Activated gamma-delta T cell (primary cell): ENCODE results near the gene PAX8.

ENCODE experiments used
- DNase-seq: peaks from one replicate; lab custom pipeline; 2025; lab: John Stamatoyannopoulos, UW

Gene PAX8

DNA sequence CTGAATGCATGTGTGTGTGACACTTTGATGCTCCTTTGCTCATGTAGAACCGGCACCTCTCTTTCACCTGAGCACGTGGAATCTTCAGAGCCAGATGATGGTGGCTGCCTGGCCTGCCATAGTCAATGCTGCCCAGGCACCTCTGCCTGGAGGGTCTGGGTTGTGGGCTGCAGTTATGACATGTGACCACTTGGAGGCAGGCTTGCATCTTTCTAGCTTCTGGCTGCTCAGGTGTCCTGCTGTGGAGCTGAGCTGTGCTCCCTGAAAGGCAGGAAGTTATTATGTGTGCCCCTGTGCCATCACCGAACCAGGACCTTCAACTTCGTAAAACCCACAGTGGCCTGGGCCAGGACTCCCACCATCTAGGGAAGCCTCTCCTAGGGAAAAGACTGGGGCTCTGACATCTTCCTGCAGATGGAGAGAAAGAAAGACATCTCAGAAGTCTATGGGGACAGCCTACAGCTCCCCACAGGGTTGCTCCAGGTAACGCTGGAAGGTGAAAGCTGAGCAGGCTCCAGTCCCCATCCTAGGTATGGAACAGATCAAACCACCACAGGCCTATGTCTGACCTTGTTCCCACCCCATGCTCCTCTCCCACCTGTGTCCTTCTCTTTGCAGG, 74.7 kb downstream of the PAX8 start:
- DNase-seq = no peak

DNA sequence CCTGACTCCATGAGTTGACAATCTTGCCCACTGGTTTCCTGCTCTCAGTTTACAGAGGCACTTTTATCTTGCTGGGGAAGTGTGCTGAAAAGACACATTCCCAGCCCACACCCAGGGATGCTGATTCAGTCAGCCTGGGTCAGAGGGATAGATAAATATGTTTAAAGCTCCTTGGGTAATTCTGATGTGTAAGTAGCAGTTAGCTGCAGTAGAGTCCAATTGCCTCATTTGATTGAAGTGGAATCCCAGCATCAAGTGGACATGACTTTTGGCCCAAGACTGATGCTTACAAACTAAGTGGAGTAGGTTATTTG, 75.5 kb downstream of the PAX8 start:
- no peak for DNase-seq

DNA sequence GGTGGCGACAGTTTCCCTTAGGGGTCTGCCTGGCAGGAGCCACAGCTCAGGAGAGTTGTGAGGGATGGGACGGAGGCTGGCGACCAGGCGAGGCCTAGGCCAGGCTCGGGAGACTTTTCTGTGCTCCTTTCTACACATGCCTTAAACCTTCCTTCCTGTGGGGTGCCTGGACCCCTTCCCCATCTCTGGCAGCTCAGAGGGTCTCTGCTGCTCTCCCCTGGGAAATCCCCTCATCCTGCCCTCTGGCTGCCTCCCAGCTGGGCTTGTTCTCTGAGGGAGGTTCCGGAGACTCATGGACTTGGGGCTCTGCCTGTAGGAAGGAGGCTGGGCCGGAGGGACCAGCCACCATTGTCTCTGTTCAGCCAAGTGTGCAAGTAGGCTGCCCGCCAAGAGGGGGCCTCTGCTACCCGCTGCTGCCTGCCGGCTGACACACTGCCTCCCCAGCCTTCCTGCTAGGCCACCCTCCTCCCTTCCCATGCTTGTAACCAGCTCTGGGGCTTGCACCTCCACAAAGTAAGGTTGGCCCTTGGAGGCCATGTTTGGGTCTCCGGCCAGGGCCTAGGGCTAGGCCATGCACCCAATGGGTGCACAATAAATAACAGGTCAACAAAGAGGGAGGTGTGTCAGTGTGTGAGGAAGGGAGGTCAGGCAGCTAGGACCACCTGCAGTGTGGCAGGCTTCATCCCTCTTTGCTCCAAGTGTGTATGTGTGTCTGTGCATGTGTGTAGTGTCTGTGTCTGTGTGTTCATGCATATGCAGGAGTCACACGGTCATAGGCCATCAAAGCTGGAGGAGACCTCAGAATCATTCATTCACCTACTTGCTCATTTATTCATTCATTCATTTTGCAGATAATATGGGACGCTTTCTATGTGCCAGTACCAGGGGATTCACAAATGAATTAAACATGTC, 76.2 kb downstream of the PAX8 start:
- no peak for DNase-seq

GRCh38 chr2:113201496-113202304, 77.0 kb downstream of the PAX8 start:
- DNase-seq = no peak

DNA sequence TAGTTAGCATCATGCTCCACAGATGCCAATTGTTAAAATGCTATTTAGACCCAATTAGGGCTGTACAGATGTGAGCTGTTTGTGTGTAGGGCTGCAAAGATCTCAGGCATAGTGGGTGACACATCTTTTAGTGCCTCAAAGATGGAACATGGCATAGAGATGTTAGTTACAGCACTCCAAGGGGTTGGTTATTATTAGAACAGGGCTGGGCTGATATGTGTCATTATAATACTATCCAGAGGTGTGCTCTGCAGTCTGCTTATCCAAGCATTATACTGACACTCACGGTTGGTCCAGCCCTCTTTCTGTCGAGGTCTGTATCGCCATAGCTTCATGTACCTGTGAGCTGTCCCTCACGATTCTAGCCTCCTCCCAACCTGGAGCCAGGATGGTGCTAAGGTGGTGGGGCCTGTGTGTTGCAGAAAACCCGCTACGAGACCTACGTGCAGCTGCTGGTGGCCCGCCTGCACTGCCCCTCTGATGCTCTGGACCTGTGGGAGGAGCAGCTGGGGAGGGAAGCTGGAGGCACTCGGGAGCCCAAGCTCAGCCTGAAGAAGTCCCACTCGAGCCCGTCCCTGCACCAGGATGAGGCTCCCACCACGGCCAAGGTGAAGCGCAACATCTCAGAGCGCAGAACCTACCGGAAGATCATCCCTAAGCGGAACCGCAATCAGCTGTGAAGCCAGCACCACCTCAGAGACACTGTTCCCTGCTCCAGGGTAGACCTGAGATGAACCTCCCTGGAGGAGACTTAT, 77.8 kb downstream of the PAX8 start:
- no peak for DNase-seq

DNA sequence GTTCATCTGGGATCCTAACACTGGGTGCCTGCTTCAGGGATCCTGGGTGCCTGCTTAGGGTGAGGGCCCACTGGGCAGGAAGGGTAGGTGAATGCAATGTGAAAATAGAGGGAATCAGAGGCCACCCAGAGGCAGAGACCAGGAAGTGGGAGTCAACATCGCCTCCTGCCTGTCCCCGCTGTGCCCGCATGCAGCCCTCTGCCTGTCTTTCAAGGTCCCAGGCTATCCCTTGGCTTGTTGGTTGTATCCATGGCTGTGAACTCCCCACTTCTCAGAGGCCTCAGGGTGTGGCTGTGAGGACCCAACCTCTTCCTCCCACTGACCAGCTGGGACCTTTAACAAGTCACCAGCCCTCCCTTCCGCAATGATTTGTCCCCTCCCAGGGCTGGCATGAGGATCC, 78.5 kb downstream of the PAX8 start:
- no peak for DNase-seq

GRCh38 chr2:113198790-113199612, 79.7 kb downstream of the PAX8 start:
- DNase-seq = peak; percentile 45

DNA sequence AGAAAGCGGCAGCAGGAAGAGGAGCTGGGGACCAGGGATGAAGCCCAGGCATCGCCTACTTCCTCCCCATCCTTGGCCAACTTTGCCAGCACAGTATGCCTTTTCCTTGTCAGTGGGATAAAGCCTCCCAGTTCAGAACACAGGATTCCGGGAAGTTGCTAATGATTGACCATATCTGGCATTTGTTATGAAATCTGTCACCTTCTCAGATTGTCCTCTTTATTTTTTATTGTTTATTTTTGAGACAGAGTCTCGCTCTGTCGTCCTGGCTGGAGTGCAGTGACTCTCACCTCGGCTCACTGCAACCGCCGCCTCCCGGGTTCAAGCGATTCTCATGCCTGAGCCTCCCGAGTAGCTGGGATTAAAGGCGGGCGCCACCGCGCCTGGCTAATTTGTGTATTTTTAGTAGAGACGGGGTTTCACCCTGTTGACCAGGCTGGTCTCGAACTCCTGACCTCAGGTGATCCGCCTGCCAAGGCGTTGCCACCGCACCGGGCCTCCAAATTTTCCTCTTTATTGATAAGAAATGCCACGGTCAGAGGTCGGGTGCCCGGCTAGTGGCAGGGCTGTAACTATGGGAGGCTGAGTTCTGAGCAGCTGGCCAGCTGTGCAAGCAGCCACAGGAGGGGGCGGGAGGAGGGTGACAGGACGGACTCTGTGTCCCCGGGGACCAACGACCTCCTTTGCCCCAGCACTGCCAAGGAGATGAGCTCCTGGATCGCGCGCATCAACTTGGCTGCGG, 80.5 kb downstream of the PAX8 start:
- no peak for DNase-seq

DNA sequence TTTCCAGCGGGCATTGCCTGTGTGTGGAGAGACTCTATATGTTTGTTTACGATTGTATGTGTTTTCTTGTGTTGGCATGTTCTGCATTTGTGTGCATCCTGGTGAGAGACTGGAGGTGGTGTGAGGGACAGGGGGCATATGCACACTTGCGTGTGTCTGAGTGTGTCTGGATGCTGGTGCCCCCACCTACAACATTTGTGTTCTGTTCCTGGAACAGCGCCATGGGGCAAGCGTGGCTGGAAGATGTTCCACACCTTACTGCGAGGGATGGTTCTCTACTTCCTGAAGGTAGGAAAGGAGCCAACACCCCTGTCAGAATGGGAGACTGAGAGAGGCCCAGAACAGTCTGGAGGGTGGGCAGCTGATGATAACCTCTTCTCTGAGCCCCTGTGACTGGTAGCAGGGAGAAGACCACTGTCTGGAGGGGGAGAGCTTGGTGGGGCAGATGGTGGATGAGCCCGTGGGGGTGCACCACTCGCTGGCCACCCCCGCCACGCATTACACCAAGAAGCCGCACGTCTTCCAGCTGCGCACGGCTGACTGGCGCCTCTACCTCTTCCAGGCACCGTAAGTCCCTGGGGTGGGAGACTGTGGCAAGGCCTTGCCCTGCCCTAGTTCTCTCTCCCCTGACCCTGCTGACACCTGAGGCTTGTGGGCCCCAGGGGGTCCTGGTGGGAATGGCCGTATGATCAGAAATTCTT, 81.2 kb downstream of the PAX8 start:
- DNase-seq = no peak

DNA sequence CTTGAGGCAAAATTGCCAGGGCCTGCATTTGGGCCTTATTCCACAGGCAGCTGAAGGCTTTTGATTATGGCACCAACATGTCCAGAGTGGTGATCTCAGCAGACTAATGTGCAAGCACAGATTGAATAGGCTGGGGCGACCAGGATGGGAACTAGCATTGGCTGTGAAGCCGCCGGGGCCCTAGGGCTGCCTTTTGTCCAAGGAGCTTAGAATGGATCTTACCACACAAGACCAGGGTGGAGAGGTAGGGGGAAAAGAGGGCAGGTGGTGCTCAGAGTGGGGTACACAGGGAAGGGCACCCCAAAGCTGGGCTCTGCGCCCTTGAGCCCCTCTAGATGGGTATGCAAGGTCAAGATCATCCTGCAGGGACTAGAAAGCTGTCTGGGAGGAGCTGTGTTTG, 81.9 kb downstream of the PAX8 start:
- DNase-seq = no peak

DNA sequence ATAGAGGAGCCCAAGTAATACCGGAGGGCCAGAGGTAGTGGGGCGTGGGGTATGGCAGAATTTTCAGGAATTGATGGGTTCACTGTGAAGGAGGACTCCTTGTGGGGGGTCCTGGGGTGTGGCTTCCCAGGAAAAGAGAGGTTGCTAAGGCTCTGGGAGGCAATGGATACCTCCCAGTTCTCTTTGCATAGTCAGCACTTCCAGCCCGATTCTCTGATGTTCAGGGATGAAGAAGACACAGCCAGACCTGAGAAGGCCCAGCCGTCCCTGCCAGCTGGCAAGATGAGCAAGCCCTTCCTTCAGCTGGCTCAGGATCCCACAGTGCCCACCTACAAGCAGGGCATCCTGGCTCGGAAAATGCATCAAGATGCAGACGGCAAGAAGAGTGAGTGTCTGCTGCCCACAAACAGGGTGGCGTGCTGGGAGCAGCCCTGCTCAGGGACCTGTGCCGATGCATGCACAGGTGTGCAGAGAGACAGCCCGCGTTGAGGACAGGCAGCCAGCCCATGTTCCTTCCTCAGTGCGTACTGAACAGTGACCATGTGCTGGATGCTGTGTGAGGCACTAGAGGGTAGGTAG, 82.7 kb downstream of the PAX8 start:
- no peak for DNase-seq

DNA sequence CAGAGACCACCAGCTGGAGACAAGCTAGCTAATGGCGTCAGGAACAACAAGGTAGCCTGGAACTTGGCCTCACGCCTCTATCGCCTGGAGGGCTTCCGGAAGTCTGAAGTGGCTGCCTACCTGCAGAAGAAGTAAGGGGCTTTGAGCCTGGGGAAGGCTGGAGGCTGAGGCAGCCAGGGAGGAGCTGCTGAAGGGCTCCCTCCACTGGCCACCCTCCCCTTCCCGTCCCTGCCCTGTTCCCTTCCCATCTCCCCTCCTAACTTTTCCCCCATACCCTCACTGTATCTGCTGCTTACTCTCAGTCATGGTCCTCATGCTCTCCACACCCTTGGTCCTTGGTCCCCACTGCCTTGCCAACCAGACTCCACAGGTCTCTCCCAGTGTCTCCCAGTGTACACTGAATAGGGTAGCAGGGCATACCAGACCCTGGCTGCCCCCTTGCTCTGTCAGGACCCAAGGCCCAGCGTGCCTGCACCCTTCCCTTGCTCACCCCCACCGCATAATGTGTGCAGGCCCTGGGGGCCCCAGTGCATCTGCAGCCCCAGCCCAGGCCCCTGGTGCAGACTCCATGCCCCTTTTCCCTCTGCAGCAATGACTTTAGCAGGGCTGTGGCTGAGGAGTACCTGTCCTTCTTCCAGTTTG, 86.1 kb downstream of the PAX8 start:
- no peak for DNase-seq

- no peak for DNase-seq
Observed at GRCh38 chr2:113190871-113191270, 87.8 kb downstream of the PAX8 start.

- no peak for DNase-seq
Observed at GRCh38 chr2:113187771-113188170, 91.0 kb downstream of the PAX8 start.

DNA sequence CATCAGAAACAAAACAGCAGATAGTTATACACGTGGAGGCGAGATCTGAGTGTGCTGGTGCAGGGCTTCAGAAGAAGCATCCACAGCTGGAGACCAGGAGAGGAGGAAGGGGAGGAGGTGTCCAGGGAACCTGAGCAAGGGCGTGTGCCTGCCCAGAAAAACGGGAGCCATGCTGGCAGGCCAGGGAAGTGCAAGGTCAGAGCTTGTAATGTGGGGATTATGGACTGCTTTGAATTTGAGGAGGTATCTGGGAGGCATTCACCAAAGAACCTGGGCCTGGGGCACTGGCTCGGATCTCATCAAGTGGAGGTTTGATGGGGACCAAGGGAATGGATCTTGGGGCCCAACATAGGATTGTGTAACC, 92.3 kb downstream of the PAX8 start:
- DNase-seq = no peak

DNA sequence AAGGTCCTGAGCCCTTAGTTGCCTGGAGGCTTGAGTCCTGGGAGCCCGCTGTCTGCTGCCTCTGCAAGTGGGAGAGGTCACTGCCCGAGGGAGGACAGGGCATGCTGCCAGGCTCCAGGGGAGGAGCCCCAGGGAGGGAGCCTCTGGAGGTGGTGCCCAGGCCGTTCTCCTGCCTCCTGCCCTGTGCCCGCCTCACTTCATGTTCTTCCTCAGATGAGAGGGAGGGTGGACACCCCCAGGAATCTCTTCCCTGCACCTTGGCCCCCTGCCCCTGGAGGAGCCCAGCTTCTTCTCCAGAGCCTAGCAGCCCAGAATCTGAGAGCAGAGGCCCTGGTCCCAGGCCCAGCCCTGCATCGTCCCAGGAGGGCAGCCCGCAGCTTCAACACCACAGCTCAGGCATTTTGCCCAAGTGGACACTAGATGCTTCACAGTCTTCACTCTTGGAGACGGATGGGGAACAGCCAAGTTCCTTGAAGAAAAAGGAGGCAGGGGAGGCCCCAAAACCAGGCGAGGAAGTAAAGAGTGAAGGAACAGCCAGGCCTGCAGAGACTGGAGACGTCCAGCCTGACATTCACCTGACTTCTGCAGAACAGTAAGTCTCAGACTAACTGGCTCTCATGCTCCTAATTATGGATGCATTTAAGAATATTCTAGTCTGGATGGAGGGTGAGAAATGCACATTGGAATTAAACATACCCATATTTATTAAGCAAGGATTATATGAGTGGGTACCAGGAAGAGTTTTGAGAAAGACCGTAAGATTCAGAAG, 92.9 kb downstream of the PAX8 start:
- no peak for DNase-seq

DNA sequence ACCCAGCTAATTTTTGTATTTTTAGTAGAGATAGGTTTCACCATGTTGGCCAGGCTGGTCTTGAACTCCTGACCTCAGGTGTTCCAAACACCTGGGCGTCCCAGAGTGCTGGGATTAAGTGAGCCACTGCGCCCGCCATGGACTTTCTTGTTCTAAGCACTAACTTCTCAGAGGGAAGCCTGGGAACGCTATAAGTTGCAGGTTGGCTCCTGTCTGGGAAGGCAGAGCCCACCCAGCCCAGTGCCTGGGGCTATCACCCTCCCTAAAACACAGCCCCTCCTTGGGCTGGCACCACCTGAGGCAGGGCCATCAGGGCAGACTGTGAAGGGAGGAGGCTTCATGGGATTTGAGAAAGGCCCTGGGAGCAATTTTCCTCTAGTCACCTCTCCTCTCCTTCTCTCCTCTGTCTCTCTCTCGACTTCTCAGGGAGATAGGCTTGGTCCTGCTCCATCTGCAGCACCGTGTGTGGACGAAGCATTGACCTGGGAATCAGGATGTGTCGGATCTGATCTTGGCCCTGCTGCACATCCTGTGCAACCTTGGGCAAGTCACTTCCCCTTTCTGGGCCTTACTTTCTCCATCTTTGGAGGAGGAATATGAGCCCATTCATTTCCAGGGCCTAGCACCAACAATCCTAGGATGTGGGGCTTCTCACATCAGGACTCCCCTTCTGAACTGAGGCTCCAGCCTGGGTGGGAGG, 94.0 kb downstream of the PAX8 start:
- no peak for DNase-seq

- DNase-seq = no peak
Observed at GRCh38 chr2:113183703-113184102, 95.0 kb downstream of the PAX8 start.
